MM.1S (cell line): ENCODE data around the gene MSI2.

Experiments
- DNase-seq: peaks from one replicate; pipeline ENCODE4 v3.0.0-alpha.2; 2015
- H2AFZ ChIP-seq: fragments of 300-600 bp; sonication (generic); 2 replicates; pipeline ENCODE4 v1.6.0; 2016; ENCODE audit warnings: antibody characterized with exemption, low read length
- H3F3A ChIP-seq: fragments of 300-600 bp; sonication (generic); 2 replicates; pipeline ENCODE4 v1.6.1; 2016; ENCODE audit warnings: mild to moderate bottlenecking, antibody characterized with exemption, low read length, moderate library complexity, mixed read lengths; ENCODE audit not compliant: insufficient read depth
- H3K27ac ChIP-seq: fragments of 300-600 bp; sonication (generic); 2 replicates; pipeline ENCODE4 v1.5.1; 2016; ENCODE audit warnings: mild to moderate bottlenecking, low read length
- H3K27me3 ChIP-seq: fragments of 300-600 bp; sonication (generic); replicated peaks from 2 replicates; pipeline ENCODE4 v1.6.0; 2016; ENCODE audit warnings: low read length; ENCODE audit not compliant: insufficient read depth
- H3K36me3 ChIP-seq: fragments of 300-600 bp; sonication (generic); replicated peaks from 2 replicates; pipeline ENCODE4 v1.6.1; 2016; ENCODE audit warnings: mild to moderate bottlenecking, low read length, mixed read lengths; ENCODE audit not compliant: insufficient read depth
- H3K4me1 ChIP-seq: fragments of 300-600 bp; sonication (generic); 2 replicates; pipeline ENCODE4 v1.6.1; 2016; ENCODE audit warnings: low read length, mixed read lengths
- H3K4me2 ChIP-seq: fragments of 300-600 bp; sonication (generic); 2 replicates; pipeline ENCODE4 v1.6.0; 2016; ENCODE audit warnings: low read depth, low read length
- H3K4me3 ChIP-seq: fragments of 300-600 bp; sonication (generic); 2 replicates; pipeline ENCODE4 v1.5.1; 2016; ENCODE audit warnings: low read length, mixed read lengths
- H3K79me2 ChIP-seq: fragments of 300-600 bp; sonication (generic); 2 replicates; pipeline ENCODE4 v1.6.1; 2016; ENCODE audit warnings: mixed run types, low read length, mixed read lengths
- H3K9ac ChIP-seq: fragments of 300-600 bp; sonication (generic); 2 replicates; pipeline ENCODE4 v1.6.1; 2016; ENCODE audit warnings: low read length, mixed read lengths
- H3K9me2 ChIP-seq: fragments of 300-600 bp; sonication (generic); replicated peaks from 2 replicates; pipeline ENCODE4 v1.6.1; 2016; ENCODE audit warnings: mild to moderate bottlenecking, low read length, mixed read lengths; ENCODE audit not compliant: insufficient read depth
- H3K9me3 ChIP-seq: fragments of 300-600 bp; sonication (generic); replicated peaks from 2 replicates; pipeline ENCODE4 v1.6.1; 2016; ENCODE audit warnings: mild to moderate bottlenecking, low read length, mixed read lengths; ENCODE audit not compliant: insufficient read depth
- H4K20me1 ChIP-seq: fragments of 300-600 bp; sonication (generic); 2 replicates; pipeline ENCODE4 v1.6.1; 2016; ENCODE audit warnings: mild to moderate bottlenecking, low read length, moderate library complexity, mixed read lengths; ENCODE audit not compliant: insufficient read depth
- CTCF ChIP-seq: fragments of 300-600 bp; sonication (generic); IDR thresholded peaks from 2 replicates; pipeline ENCODE4 v1.5.1; 2016; ENCODE audit warnings: antibody characterized with exemption, low read length, mixed read lengths
- EZH2 ChIP-seq: fragments of 300-600 bp; sonication (generic); optimal IDR thresholded peaks from 2 replicates; pipeline ENCODE3; 2017; ENCODE audit warnings: low read depth, mild to moderate bottlenecking, antibody characterized with exemption, low read length, mixed read lengths
- EZH2phosphoT487 ChIP-seq: fragments of 300-600 bp; sonication (generic); IDR thresholded peaks from 2 replicates; pipeline ENCODE4 v1.6.1; 2018; ENCODE audit warnings: antibody characterized with exemption, low read length

The MSI2 gene

DNA sequence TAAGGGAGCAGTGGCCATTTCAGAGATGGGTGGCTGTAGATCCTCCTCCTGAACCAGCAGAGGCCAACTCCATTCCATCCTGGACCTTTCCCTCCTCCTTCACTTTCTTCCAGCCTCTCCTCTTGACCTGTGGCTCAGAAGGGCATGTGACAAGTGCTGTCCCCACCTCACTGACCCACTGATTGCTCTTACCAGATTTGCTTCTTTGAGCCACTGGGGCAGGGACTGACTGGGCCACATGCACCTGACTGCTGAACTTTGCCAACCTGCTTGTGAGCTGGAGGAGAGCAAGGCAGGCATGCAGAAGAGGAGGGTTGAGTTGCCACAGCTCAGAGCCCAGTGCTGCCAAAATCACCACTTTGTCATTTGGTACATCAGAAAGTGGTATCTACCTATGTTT, 68.3 kb downstream of the MSI2 start:
- Histone ChIP-seq H3F3A (no peaks in the 10 kb centered on the region), H3K79me2 (peaks cover 96% of the 10 kb centered on the region), H2AFZ (no peak overlapping the region), H3K9me3 (no peaks in the 10 kb centered on the region), H3K9ac (no peak overlapping the region), H3K36me3 (no peaks in the 10 kb centered on the region), H3K4me2 (no peak overlapping the region), H3K4me1 (no peaks in the 10 kb centered on the region), H3K27me3 (no peaks in the 10 kb centered on the region), H4K20me1 (0 out of 2 replicates have a peak, but pooled peaks cover 3% of the 10 kb centered on the region), H3K27ac (no peak overlapping the region), H3K9me2 (no peaks in the 10 kb centered on the region), H3K4me3 (no peak overlapping the region)
- TF ChIP-seq EZH2phosphoT487 (no peak), CTCF (no peak), EZH2 (no peak)
- no peak for DNase-seq

GRCh38 chr17:57326336-57326735, 70.0 kb downstream of the MSI2 start:
- H3K9me2 ChIP-seq: no peaks in the 10 kb centered on the region
- DNase-seq: no peak
- no peaks in the 10 kb centered on the region for H3K36me3 ChIP-seq
- H3K27ac ChIP-seq: no peak overlapping the region
- no peak overlapping the region for H3K4me2 ChIP-seq
- H3K4me3 ChIP-seq: no peak overlapping the region
- 0 out of 2 replicates have a peak, but pooled peaks cover 3% of the 10 kb centered on the region for H4K20me1 ChIP-seq
- no peaks in the 10 kb centered on the region for H3K9me3 ChIP-seq
- H2AFZ ChIP-seq: no peak overlapping the region
- no peak overlapping the region for H3K9ac ChIP-seq
- no peaks in the 10 kb centered on the region for H3K27me3 ChIP-seq
- TF ChIP-seq CTCF (no peak), EZH2 (no peak), EZH2phosphoT487 (no peak)
- H3F3A ChIP-seq: no peaks in the 10 kb centered on the region
- H3K4me1 ChIP-seq: no peaks in the 10 kb centered on the region
- peaks cover 95% of the 10 kb centered on the region for H3K79me2 ChIP-seq

DNA sequence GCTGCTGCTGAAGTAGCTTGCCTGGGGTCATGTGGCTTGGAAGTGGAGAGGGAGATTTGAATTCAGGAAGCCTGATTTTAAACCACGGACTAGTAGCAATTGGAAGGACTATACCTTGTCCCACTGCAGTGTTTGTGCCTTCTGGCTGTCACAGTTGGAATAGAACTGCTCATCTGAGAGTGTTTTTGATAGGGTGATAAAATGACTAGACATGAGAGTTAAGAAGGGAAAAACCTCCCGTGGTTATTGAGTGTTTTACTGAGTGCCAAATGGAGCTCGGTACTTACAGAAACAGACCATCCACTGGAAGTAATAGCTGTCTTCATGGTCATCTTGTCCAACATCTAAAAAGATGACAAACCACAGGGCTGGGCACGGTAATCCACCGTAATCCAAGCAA, 70.4 kb downstream of the MSI2 start:
- Histone ChIP-seq H2AFZ (no peak overlapping the region), H3K36me3 (no peaks in the 10 kb centered on the region), H3K9ac (no peak overlapping the region), H3K9me3 (no peaks in the 10 kb centered on the region), H3K27me3 (no peaks in the 10 kb centered on the region), H3F3A (no peaks in the 10 kb centered on the region), H3K27ac (no peak overlapping the region), H3K4me3 (no peak overlapping the region), H4K20me1 (0 out of 2 replicates have a peak, but pooled peaks cover 3% of the 10 kb centered on the region), H3K4me2 (no peak overlapping the region), H3K9me2 (no peaks in the 10 kb centered on the region), H3K79me2 (peaks cover 96% of the 10 kb centered on the region), H3K4me1 (no peaks in the 10 kb centered on the region)
- TF ChIP-seq EZH2: no peak
- no peak for TF ChIP-seq EZH2phosphoT487
- no peak for TF ChIP-seq CTCF
- DNase-seq: no peak
